Measurements from ENCODE around the gene TLX1. TPM values are rescaled to one million over a fixed set of nuclear protein-coding genes. Genes with fewer than 3 reads are reported as not detected.

Gene TLX1
- polyA plus RNA-seq, 1 experiment, result not detected

DNA sequence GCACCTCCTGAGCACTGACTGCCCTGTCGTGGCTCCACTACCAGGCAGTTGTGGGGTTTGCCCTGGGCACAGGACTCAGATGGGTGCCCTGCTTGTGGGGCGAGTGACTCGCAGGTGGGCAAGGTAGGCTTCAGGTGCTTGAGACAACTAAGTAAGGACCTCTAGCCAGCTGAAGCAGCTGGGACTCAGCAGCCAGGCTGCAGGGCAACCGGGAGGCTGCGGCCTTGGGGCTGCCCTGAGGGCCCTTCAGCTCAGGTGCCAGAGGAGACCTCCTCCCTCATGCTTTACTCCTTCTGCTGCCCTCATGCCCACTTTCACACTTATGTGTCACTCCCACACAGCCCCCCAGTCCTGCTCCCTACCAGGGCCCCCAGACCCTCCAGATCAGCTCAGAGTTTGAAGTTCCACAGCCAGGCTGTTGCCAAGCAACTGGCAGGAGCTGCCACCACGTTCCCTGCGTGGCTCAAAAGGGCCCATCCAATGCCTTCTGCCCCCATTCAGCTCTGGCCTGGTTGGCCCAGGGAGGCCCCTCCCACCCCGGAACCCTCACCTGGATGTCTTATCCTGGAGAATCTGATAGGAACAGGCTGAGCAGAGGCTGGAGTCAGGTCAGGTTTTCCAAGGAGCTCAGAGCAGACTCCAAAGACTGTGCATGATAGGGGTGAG lies 10.0 kb downstream of the TLX1 start:
- CTCF ChIA-PET, result interaction anchor here (0.9 to 8.6 kb wide), 25 partner anchors 9 to 429 kb away, joined by 3 to 312 read pairs (median 9); partner anchors contain the start of genes KAZALD1, PDZD7, SFXN3 and TLX1
- TF ChIP-seq, protein P1, sequence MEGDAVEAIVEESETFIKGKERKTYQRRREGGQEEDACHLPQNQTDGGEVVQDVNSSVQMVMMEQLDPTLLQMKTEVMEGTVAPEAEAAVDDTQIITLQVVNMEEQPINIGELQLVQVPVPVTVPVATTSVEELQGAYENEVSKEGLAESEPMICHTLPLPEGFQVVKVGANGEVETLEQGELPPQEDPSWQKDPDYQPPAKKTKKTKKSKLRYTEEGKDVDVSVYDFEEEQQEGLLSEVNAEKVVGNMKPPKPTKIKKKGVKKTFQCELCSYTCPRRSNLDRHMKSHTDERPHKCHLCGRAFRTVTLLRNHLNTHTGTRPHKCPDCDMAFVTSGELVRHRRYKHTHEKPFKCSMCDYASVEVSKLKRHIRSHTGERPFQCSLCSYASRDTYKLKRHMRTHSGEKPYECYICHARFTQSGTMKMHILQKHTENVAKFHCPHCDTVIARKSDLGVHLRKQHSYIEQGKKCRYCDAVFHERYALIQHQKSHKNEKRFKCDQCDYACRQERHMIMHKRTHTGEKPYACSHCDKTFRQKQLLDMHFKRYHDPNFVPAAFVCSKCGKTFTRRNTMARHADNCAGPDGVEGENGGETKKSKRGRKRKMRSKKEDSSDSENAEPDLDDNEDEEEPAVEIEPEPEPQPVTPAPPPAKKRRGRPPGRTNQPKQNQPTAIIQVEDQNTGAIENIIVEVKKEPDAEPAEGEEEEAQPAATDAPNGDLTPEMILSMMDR (IDR thresholded peaks at IDR 0.05; ENCODE audit: insufficient read depth, low read depth, low read length), result no peak
- Histone ChIP-seq H3K27me3 (ENCODE audit: control insufficient read depth, insufficient read depth, low read length) (peaks cover 69% of the 10 kb centered on the region), H3K36me3 (ENCODE audit: control insufficient read depth, insufficient read depth, low read length) (no peaks in the 10 kb centered on the region), H3K4me3 (ENCODE audit: low read depth, low read length) (no peak overlapping the region)
- DNase-seq (ENCODE audit: low read depth), result no peak
- POLR2A ChIA-PET, result no interaction called here

GRCh38 chr10:101141616-101142532 lies 10.8 kb downstream of the TLX1 start:
- Histone ChIP-seq H3K4me3 (ENCODE audit: low read depth, low read length) (no peak overlapping the region), H3K36me3 (ENCODE audit: control insufficient read depth, insufficient read depth, low read length) (no peaks in the 10 kb centered on the region), H3K27me3 (ENCODE audit: control insufficient read depth, insufficient read depth, low read length) (peaks cover 69% of the 10 kb centered on the region)
- POLR2A ChIA-PET, result interaction anchor here (0.7 to 1.0 kb wide), 3 partner anchors 46 to 98 kb away, joined by 3 to 21 read pairs (median 3); partner anchors contain the start of gene KAZALD1
- TF ChIP-seq, protein P1 (IDR thresholded peaks at IDR 0.05; ENCODE audit: insufficient read depth, low read depth, low read length), result peak; percentile 99
- CTCF ChIA-PET, result interaction anchor here (0.6 to 8.6 kb wide), 50 partner anchors 9 to 717 kb away, joined by 3 to 312 read pairs (median 6); partner anchors contain the start of genes KAZALD1, PDZD7, SFXN3 and SLF2
- peak; percentile 13 for DNase-seq (ENCODE audit: low read depth)

DNA sequence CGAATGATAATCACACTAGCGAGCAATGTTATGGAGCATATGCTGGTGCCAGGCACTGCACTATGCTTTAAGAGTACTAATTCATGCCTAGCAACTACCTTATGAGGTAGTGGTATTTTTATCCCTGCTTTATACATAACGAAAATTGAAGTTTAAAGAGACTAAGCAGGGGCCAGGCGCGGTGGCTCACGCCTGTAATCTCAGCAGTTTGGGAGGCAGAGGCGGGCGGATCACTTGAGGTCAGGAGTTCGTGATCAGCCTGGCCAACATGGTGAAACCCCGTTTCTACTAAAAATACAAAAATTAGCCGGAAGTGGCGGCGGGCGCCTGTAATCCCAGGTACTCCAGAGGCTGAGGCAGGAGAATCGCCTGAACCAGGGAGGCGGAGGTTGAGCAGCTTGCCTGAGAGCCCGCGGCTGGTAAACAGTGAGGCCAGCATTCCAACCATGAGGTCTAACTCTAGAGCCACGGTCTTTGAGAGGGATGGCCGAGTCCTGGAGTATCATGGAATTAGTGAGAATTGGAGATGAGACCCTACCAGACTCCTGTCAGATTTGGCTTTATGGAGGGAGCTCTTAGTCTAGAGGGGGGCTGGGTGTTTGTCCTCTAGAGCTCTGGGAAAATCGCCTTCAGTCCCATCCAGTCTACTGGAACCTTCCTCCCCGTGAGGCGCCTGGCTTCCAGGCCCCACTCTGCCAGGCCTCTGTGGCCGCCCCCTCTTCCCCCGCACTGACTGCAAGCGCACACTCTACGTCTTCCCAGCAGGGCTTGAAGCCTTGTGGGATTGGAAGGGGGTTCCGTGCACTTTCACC lies 11.6 kb downstream of the TLX1 start:
- H3K27me3 ChIP-seq (ENCODE audit: control insufficient read depth, insufficient read depth, low read length), result peaks cover 70% of the 10 kb centered on the region
- no peak for DNase-seq (ENCODE audit: low read depth)
- no peaks in the 10 kb centered on the region for H3K36me3 ChIP-seq (ENCODE audit: control insufficient read depth, insufficient read depth, low read length)
- ChIA-PET CTCF (interaction anchor here (0.6 to 8.6 kb wide), 50 partner anchors 10 to 716 kb away, joined by 3 to 312 read pairs (median 6); partner anchors contain the start of genes KAZALD1, PDZD7, SFXN3 and SLF2), POLR2A (interaction anchor here (0.7 to 1.0 kb wide), 4 partner anchors 47 to 101 kb away, joined by 3 to 21 read pairs (median 4); partner anchors contain the start of gene KAZALD1)
- H3K4me3 ChIP-seq (ENCODE audit: low read depth, low read length), result no peak overlapping the region
- TF ChIP-seq, protein P1 (IDR thresholded peaks at IDR 0.05; ENCODE audit: insufficient read depth, low read depth, low read length), result no peak

GRCh38 chr10:101143345-101143630 lies 12.2 kb downstream of the TLX1 start:
- CTCF ChIA-PET, result interaction anchor here (0.7 to 8.6 kb wide), 18 partner anchors 12 to 616 kb away, joined by 3 to 312 read pairs (median 12); partner anchors contain the start of gene KAZALD1
- Histone ChIP-seq H3K36me3 (ENCODE audit: control insufficient read depth, insufficient read depth, low read length) (no peaks in the 10 kb centered on the region), H3K4me3 (ENCODE audit: low read depth, low read length) (no peak overlapping the region), H3K27me3 (ENCODE audit: control insufficient read depth, insufficient read depth, low read length) (peaks cover 68% of the 10 kb centered on the region)
- POLR2A ChIA-PET, result interaction anchor here (0.7 kb wide), 1 partner anchor 102 kb away, joined by 4 read pairs; no protein-coding TSS in a partner anchor
- TF ChIP-seq, protein P1 (IDR thresholded peaks at IDR 0.05; ENCODE audit: insufficient read depth, low read depth, low read length), result no peak
- no peak for DNase-seq (ENCODE audit: low read depth)

All from BJ (cell line).